NCI-H1105 (cell line): Measurements from ENCODE around the gene FOXP2.
"Not testable (repeated sequence)": the region's sequence is repeated elsewhere in the genome, so short reads cannot be mapped to it uniquely, and the experiment has no call there.

Experiments used
- DNase-seq: peaks from one replicate; lab custom pipeline; 2025; lab: John Stamatoyannopoulos, UW

The FOXP2 gene

DNA sequence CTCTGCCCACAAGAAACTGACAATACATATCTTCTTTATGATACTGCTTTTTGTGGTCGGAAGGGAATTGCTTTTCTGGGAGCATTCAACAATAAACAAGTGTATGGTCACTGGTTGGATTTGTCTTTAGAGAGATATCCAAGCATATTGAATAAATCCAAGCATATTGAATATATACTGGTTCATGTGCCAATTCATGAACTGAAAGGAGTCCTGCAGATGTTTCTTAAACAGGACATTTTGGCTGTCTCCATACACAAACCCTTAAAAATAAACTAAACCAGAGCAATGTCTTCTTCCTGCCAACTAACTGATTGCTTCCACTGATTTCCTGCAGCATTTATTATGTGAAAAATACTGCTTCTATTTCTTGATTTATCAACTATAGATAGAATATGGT lies 173.9 kb downstream of the FOXP2 start:
- no peak for DNase-seq

- DNase-seq = no peak
These were observed 174.8 kb downstream of the FOXP2 start for GRCh38 chr7:114589436-114589835.

GRCh38 chr7:114590298-114590697 lies 175.7 kb downstream of the FOXP2 start:
- no peak for DNase-seq

GRCh38 chr7:114598946-114599345 lies 184.3 kb downstream of the FOXP2 start:
- no peak for DNase-seq

- no peak for DNase-seq
These were observed 191.5 kb downstream of the FOXP2 start for GRCh38 chr7:114606100-114606499.

- DNase-seq = not testable (repeated sequence)
These were observed 194.2 kb downstream of the FOXP2 start for GRCh38 chr7:114608822-114609221.

DNA sequence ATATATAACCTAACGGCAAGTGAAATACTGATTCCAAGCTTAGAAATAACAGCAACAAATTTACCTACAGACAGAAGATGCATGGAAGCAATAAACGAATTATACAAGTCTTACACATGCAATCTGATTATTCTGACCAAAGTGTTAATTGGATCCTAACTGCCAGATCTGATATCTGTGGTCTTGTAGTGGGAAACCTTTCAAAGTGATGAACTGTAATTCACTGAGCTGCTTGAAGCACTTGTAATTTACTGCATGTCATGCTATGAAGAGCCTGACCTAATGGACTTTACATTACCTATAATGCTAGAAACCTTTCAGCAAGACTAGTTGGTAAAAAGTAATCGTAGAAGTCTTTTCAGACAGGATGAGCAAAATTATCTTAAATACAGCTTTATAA lies 205.6 kb downstream of the FOXP2 start:
- no peak for DNase-seq

- DNase-seq = peak; percentile 70
These were observed 207.6 kb downstream of the FOXP2 start for GRCh38 chr7:114622221-114622620.

DNA sequence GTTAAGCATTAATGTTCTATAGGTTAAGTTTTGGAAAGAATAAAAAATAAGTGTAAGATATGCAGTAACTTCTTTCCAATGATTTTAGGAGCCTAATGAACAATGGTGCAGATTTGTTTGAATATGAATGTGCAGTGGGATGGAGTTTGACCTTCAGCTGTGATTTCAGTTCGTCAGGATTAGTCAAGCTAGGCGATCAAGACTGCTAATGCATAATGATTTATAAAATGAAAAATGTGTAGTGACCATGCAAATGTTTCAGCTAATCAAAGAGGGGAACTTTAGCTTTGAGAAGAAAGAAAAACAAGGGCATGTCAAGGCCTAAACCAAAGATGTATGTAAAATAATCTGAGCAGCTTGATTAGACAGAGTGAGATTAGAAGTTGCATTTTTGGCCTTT lies 208.5 kb downstream of the FOXP2 start:
- no peak for DNase-seq

DNA sequence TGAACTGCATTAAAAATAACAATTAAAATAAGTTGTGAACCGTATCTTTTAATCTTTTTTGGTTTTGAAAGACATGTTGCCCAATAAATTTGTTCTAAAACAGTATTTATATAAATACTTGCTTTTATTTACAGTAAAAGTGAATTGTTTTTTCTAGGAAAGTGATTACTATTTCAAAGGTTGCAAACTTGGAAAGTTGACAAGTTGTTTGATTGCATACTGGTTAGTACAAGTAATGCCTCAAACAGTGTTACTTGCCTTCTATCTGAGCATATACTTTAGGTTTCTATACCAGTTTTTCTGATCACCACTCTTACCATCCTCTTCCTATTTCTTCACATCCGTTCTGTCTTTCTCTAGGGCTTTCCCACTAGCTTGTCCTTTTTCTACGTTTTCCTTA lies 212.6 kb downstream of the FOXP2 start:
- DNase-seq = no peak

- DNase-seq = no peak
These were observed 213.7 kb downstream of the FOXP2 start for GRCh38 chr7:114628362-114628761.

DNA sequence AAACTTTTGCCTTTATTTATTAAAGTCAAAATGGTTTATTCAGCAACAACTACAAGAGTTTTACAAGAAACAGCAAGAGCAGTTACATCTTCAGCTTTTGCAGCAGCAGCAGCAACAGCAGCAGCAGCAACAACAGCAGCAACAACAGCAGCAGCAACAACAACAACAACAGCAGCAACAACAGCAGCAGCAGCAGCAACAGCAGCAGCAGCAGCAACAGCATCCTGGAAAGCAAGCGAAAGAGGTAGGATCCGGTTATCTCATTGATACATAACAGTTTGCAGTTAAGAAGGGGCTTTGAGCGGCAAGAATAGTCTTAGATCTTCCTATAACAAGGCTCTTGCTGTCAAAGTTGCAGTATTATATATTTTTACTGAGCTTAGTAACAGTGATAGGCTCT lies 215.1 kb downstream of the FOXP2 start:
- no peak for DNase-seq

- peak; percentile 44 for DNase-seq
These were observed 215.8 kb downstream of the FOXP2 start for GRCh38 chr7:114630201-114630990.

- DNase-seq = no peak
These were observed 216.7 kb downstream of the FOXP2 start for GRCh38 chr7:114631249-114631822.

DNA sequence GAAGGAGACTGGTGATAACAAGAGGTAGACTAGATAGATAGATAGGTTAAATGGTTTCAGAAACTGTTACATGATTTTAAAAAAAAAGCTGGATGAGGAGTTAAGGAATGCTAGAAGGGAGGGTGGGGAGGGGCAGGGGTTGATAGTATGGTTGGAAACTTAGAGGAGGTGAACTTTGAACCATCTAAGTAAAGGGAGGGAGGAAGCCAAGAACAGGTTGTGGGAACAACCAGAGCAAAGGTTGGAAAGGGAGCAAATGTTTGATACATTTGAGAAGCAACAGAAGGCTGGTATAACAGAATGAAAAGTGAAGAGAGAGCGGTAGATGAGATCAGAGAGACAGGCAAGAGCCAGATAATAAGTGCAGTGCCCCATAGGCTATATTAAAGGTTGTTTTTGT lies 224.8 kb downstream of the FOXP2 start:
- no peak for DNase-seq

GRCh38 chr7:114644455-114644854 lies 229.8 kb downstream of the FOXP2 start:
- peak; percentile 82 for DNase-seq

DNA sequence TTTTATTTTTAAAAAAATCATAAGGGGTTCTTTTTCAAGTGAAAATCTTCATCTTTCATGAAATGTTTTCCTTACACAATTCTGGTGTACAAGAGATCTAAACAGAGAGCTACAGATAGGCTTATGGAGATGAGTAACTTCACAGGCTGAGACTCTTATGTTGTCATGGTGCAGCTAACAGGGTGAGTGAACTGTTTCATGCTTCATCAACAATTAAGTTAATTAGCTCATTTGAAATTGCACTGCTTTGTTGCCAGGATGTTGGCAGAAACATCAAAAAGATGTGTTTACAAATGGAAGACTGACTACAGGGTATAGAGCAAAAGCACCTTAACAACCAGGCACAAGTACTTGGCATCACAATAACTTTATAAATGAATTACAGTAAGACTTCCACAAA lies 230.8 kb downstream of the FOXP2 start:
- DNase-seq = peak; percentile 84

- no peak for DNase-seq
These were observed 232.9 kb downstream of the FOXP2 start for GRCh38 chr7:114647518-114647917.

GRCh38 chr7:114648117-114648516 lies 233.5 kb downstream of the FOXP2 start:
- DNase-seq = no peak

- no peak for DNase-seq
These were observed 234.1 kb downstream of the FOXP2 start for GRCh38 chr7:114648680-114649079.

DNA sequence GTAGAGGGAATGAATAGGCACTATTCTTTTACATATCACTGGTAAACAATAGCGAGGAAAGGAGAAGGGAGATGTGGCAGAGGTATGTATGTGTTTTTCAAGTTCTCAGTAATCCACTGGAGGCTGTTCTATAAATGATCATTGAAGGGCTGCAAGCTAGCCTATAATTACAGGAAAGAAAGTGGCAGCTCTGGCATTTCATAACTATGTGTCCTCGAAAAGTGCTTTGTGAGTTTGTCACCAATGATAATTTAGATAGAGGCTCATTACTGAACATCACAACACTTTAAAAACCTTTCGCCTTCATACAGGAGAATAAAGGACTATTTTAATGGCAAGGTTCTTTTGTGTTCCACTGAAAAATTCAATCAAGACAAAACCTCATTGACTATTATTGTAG lies 235.1 kb downstream of the FOXP2 start:
- no peak for DNase-seq

DNA sequence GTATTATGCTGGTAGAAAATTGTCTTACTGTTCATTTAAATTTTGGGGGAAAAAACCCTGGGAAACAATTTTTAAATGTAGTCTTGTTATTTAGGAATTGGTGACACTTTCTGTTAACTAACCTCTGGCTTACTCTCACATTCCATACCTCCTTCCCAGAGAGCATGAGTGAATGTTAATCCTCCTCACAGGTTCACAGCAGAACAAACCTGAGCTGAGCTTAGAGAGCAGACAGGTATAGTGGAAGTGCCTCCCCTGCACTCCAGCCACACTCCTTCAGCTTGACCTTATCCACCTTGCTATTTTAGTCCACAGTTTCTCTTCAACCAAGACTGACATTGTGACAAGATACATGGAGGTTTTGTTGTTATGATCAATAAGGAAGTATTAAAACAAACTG lies 235.9 kb downstream of the FOXP2 start:
- no peak for DNase-seq

DNA sequence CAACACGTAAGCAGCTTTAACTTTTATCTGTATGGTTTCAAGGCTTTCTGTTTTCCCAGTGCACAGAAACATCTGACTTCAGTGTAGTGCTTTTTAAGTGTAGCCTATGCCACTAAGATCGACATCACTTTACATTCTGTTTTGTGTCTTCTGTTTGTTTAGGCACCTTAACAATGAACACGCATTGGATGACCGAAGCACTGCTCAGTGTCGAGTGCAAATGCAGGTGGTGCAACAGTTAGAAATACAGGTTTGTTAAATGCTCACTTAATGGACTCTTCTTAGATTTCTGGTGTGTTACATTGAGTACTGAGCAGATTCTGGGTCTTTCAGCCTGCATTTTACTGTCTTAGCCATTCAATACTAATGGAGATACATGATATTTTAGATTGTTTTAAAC lies 237.4 kb downstream of the FOXP2 start:
- DNase-seq = no peak
